Measurements from ENCODE around the gene FMNL2. TPM values are rescaled to one million over a fixed set of nuclear protein-coding genes. Genes with fewer than 3 reads are reported as not detected.

Gene FMNL2
- total and polyA plus RNA-seq, 4 donors = 1.5 to 9.3 (median 5.1) TPM

DNA sequence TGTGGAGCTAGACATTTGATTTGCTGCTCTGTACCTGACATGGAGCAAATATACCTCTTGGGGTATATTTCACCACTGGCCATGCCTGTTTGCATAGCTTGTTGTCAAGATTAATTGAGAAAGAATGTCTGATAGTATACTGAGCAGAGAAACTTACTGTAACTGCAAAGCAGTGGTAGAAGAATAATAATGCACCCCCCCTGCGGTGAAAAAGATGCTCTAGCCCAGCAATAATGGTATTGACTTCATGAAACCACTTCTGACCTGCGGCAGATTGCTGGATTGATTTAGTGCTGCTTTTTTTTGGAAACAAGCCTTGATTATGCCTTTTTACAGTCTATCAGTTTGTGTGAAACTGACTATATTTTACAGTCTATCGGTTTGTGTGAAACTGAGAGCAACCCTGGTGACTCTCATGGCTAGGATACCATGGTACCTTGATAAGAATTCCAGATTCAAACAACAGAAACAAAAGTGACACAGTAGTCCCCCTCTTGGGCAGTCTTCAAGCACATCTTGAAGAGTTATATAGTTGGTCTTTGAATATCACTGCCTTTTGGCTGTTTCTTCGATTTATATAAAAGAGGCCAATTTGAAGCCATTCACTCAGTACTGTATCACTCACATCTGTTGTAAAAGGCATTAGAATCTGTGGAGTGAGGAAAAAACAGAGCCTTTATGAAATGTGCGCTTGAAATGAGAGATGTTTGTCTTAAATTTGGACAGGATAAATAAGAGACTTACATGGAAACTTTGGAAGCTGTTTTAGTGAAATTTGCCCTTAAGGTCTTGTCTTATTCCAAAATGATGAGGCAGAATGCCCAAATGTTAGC is 102.5 kb downstream of the FMNL2 start:
- no peak overlapping the region for H3K4me3 ChIP-seq (ENCODE audit: low read depth in 1 of 3, low read length in 3 of 3)
- no peak for DNase-seq (ENCODE audit: low spot score)
- H3K36me3 ChIP-seq (ENCODE audit: control insufficient read depth in 4 of 4, insufficient read depth in 3 of 4, low read depth in 1 of 4, low read length in 3 of 4) = no peaks in the 10 kb centered on the region
- no peak for TF ChIP-seq YY1 (IDR thresholded peaks at IDR 0.05)
- H3K4me1 ChIP-seq (ENCODE audit: control insufficient read depth in 4 of 4, insufficient read depth in 4 of 4, low read length in 3 of 4) = no peaks in the 10 kb centered on the region
- 95% methylated on average over 5 of the region's 5 CpGs for WGBS
- H3K27ac ChIP-seq (ENCODE audit: low read depth in 1 of 2, low read length in 2 of 2) = no peak overlapping the region
- no peaks in the 10 kb centered on the region for H3K27me3 ChIP-seq (ENCODE audit: control insufficient read depth in 4 of 4, insufficient read depth in 4 of 4, low read length in 3 of 4)
- no peaks in the 10 kb centered on the region for H3K9me3 ChIP-seq (ENCODE audit: control insufficient read depth in 4 of 4, low read length in 3 of 4)
- no peak overlapping the region for H3K9ac ChIP-seq (ENCODE audit: low read depth in 1 of 2, low read length in 2 of 2)

- no peak overlapping the region for H3K4me3 ChIP-seq (ENCODE audit: low read depth in 1 of 3, low read length in 3 of 3)
- no peak for DNase-seq (ENCODE audit: low spot score)
- 85% methylated on average over 4 of the region's 4 CpGs for WGBS
- H3K36me3 ChIP-seq (ENCODE audit: control insufficient read depth in 4 of 4, insufficient read depth in 3 of 4, low read depth in 1 of 4, low read length in 3 of 4) = no peaks in the 10 kb centered on the region
- TF ChIP-seq SP1 (IDR thresholded peaks at IDR 0.05) (no peak), HNF4A (conservative IDR thresholded peaks at IDR 0.05) (no peak), TAF1 (conservative IDR thresholded peaks at IDR 0.05) (no peak), FOXA2 (IDR thresholded peaks at IDR 0.05) (no peak), YY1 (IDR thresholded peaks at IDR 0.05) (no peak), FOXA1 (IDR thresholded peaks at IDR 0.05) (no peak), EGR1 (IDR thresholded peaks at IDR 0.05; ENCODE audit: low read depth in 2 of 2) (no peak), JUND (IDR thresholded peaks at IDR 0.05) (no peak), RAD21 (IDR thresholded peaks at IDR 0.05) (no peak), NR2F2 (IDR thresholded peaks at IDR 0.05) (no peak), GABPA (IDR thresholded peaks at IDR 0.05 in 1 of 2, conservative IDR thresholded peaks at IDR 0.05 in 1 of 2) (no peak), HNF4G (IDR thresholded peaks at IDR 0.05) (no peak), RXRA (IDR thresholded peaks at IDR 0.05) (no peak), REST (IDR thresholded peaks at IDR 0.05) (no peak), MAX (IDR thresholded peaks at IDR 0.05) (no peak)
- TF ChIP-seq, protein P1, sequence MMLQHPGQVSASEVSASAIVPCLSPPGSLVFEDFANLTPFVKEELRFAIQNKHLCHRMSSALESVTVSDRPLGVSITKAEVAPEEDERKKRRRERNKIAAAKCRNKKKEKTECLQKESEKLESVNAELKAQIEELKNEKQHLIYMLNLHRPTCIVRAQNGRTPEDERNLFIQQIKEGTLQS (IDR thresholded peaks at IDR 0.05) = no peak
- TF ChIP-seq, protein P2, sequence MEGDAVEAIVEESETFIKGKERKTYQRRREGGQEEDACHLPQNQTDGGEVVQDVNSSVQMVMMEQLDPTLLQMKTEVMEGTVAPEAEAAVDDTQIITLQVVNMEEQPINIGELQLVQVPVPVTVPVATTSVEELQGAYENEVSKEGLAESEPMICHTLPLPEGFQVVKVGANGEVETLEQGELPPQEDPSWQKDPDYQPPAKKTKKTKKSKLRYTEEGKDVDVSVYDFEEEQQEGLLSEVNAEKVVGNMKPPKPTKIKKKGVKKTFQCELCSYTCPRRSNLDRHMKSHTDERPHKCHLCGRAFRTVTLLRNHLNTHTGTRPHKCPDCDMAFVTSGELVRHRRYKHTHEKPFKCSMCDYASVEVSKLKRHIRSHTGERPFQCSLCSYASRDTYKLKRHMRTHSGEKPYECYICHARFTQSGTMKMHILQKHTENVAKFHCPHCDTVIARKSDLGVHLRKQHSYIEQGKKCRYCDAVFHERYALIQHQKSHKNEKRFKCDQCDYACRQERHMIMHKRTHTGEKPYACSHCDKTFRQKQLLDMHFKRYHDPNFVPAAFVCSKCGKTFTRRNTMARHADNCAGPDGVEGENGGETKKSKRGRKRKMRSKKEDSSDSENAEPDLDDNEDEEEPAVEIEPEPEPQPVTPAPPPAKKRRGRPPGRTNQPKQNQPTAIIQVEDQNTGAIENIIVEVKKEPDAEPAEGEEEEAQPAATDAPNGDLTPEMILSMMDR (IDR thresholded peaks at IDR 0.05; ENCODE audit: low read depth, low read length, missing input control) = no peak
- no peaks in the 10 kb centered on the region for H3K4me1 ChIP-seq (ENCODE audit: control insufficient read depth in 4 of 4, insufficient read depth in 4 of 4, low read length in 3 of 4)
- H3K27ac ChIP-seq (ENCODE audit: low read depth in 1 of 2, low read length in 2 of 2) = no peak overlapping the region
- H3K9ac ChIP-seq (ENCODE audit: low read depth in 1 of 2, low read length in 2 of 2) = no peak overlapping the region
- no peaks in the 10 kb centered on the region for H3K9me3 ChIP-seq (ENCODE audit: control insufficient read depth in 4 of 4, low read length in 3 of 4)
- no peaks in the 10 kb centered on the region for H3K27me3 ChIP-seq (ENCODE audit: control insufficient read depth in 4 of 4, insufficient read depth in 4 of 4, low read length in 3 of 4)
Observed at GRCh38 chr2:152440049-152440448, 105.1 kb downstream of the FMNL2 start.
